Endothelial cell of umbilical vein (primary cell): ENCODE data around the gene SUPT3H. TPM values are rescaled to one million over a fixed set of nuclear protein-coding genes. Genes with fewer than 3 reads are reported as not detected.
A peak's percentile ranks its signal among the peaks of the same experiment; 100 is the strongest.

Experiments used
- BruUV-seq: library from RNA; stranded (reverse); fragments of 400-500 nt; replicated peaks from 2 replicates; lab custom pipeline; 2021; lab: Mats Ljungman, UMichigan
- CTCF ChIA-PET: fragments of 300-600, 350-600 bp; sonication (Branson Sonifier 250); formaldehyde crosslinking; loops from one replicate; lab custom pipeline; 2021; ENCODE audit warnings: antibody characterized with exemption, inconsistent platforms; lab: Charles Lee
- POLR2A ChIA-PET: fragments of 300-600, 350-600 bp; sonication (Branson Sonifier 250); formaldehyde crosslinking; loops from one replicate; lab custom pipeline; 2021; ENCODE audit warnings: antibody characterized with exemption, inconsistent platforms; lab: Charles Lee
- DNase-seq: peaks from one replicate; pipeline ENCODE4 v3.0.0-alpha.2; 2011; ENCODE audit warnings: low read depth, low spot score
- FAIRE-seq: peaks from 2 replicates; lab custom pipeline; 2011; peaks lifted over from hg19 to GRCh38; lab: Jason Lieb, UNC
- H2AFZ ChIP-seq: 2 replicates; pipeline ENCODE4 v1.6.0; 2012; ENCODE audit warnings: low read depth, low read length, control low read depth, inconsistent platforms
- H3K27ac ChIP-seq: 2 replicates; pipeline ENCODE4 v1.5.1; 2011; ENCODE audit warnings: low read depth, mild to moderate bottlenecking, control low read depth, low read length, moderate library complexity; ENCODE audit not compliant: insufficient read depth
- H3K27me3 ChIP-seq, 2 experiments: 2 replicates each; pipeline versions ENCODE4 v1.6.0 to v1.6.1; 2011; ENCODE audit warnings: low read length in 2 of 2, mixed read lengths in 1 of 2; ENCODE audit not compliant: control insufficient read depth in 2 of 2, insufficient read depth in 2 of 2
- H3K36me3 ChIP-seq, 2 experiments: 2 replicates in 1 of 2; 3 replicates in 1 of 2; pipeline ENCODE4 v1.5.1; 2011; ENCODE audit warnings: low read length in 2 of 2, mild to moderate bottlenecking in 1 of 2, moderate library complexity in 1 of 2; ENCODE audit not compliant: control insufficient read depth in 2 of 2, insufficient read depth in 2 of 2; ENCODE audit errors: extremely low read depth in 1 of 2
- H3K4me1 ChIP-seq: 3 replicates; pipeline ENCODE4 v1.5.1; 2011; ENCODE audit warnings: mild to moderate bottlenecking, low read length; ENCODE audit not compliant: control insufficient read depth, insufficient read depth; ENCODE audit errors: extremely low read depth
- H3K4me2 ChIP-seq: 2 replicates; pipeline ENCODE4 v1.6.1; 2011; ENCODE audit warnings: low read length, control low read depth, mixed read lengths; ENCODE audit not compliant: insufficient read depth
- H3K4me3 ChIP-seq, 3 experiments: fragments of 200-600 bp in 1 of 3; sonication (generic), shearing (Covaris generic) in 1 of 3; replicated peaks in 1 of 3; 2 replicates each; pipeline ENCODE4 v1.5.1; 2011 to 2016; ENCODE audit warnings: control low read depth in 3 of 3, low read length in 3 of 3, mild to moderate bottlenecking in 2 of 3, inconsistent platforms in 1 of 3, low read depth in 1 of 3, moderate library complexity in 1 of 3; ENCODE audit not compliant: insufficient read depth in 1 of 3
- H3K79me2 ChIP-seq: 2 replicates; pipeline ENCODE4 v1.6.0; 2012; ENCODE audit warnings: low read length, inconsistent platforms; ENCODE audit not compliant: control insufficient read depth, insufficient read depth
- H3K9ac ChIP-seq: replicated peaks from 2 replicates; pipeline ENCODE3; 2011; ENCODE audit warnings: low read length, control low read depth; ENCODE audit not compliant: insufficient read depth; ENCODE audit errors: extremely low read depth
- H3K9me1 ChIP-seq: replicated peaks from 3 replicates; pipeline ENCODE4 v1.6.0; 2011; ENCODE audit warnings: mild to moderate bottlenecking, low read length; ENCODE audit not compliant: control insufficient read depth, insufficient read depth; ENCODE audit errors: extremely low read depth
- H3K9me3 ChIP-seq: replicated peaks from 2 replicates; pipeline ENCODE4 v1.5.1; 2012; ENCODE audit warnings: low read length, inconsistent platforms; ENCODE audit not compliant: control insufficient read depth, insufficient read depth
- H4K20me1 ChIP-seq: replicated peaks from 2 replicates; pipeline ENCODE3; 2011; ENCODE audit warnings: mild to moderate bottlenecking, low read length; ENCODE audit not compliant: control insufficient read depth, insufficient read depth; ENCODE audit errors: extremely low read depth
- CTCF ChIP-seq, 2 donors: IDR thresholded peaks; 1 replicate in 1 of 2; 2 replicates in 1 of 2; pipeline ENCODE4 v1.5.1; 2011; ENCODE audit warnings: low read length in 2 of 2, mild to moderate bottlenecking in 2 of 2, moderate library complexity in 2 of 2, control low read depth in 1 of 2, inconsistent platforms in 1 of 2, low read depth in 1 of 2; ENCODE audit not compliant: insufficient read depth in 1 of 2; ENCODE audit errors: extremely low read depth in 1 of 2
- EZH2 ChIP-seq: IDR thresholded peaks from 2 replicates; pipeline ENCODE4 v1.6.1; 2012; ENCODE audit warnings: borderline replicate concordance, low read depth, mild to moderate bottlenecking, moderate library complexity, low read length, inconsistent platforms; ENCODE audit not compliant: severe bottlenecking
- FOS ChIP-seq: IDR thresholded peaks from 2 replicates; pipeline ENCODE4 v1.6.1; 2011; ENCODE audit warnings: mild to moderate bottlenecking, low read length, moderate library complexity, borderline replicate concordance; ENCODE audit not compliant: insufficient read depth
- GATA2 ChIP-seq: IDR thresholded peaks from 2 replicates; pipeline ENCODE4 v1.7.0; 2011; ENCODE audit warnings: low read depth, mild to moderate bottlenecking, moderate library complexity, mixed read lengths, low read length; ENCODE audit not compliant: insufficient read length, insufficient read depth
- JUN ChIP-seq: IDR thresholded peaks from 2 replicates; pipeline ENCODE4 v1.6.1; 2011; ENCODE audit warnings: borderline replicate concordance, low read depth; ENCODE audit not compliant: insufficient read length, insufficient read depth
- MYC ChIP-seq: IDR thresholded peaks from one replicate; pipeline ENCODE4 v1.6.1; 2011; ENCODE audit warnings: mild to moderate bottlenecking, low read depth, low read length
- POLR2A ChIP-seq: IDR thresholded peaks from 2 replicates; pipeline ENCODE4 v1.6.1; 2012; ENCODE audit warnings: low read depth, mild to moderate bottlenecking, control low read depth, low read length
- POLR2AphosphoS5 ChIP-seq: IDR thresholded peaks from 2 replicates; pipeline ENCODE4 v1.6.1; 2012; ENCODE audit warnings: low read depth, mild to moderate bottlenecking, control low read depth, low read length, moderate library complexity; ENCODE audit not compliant: insufficient read depth
- dilution Hi-C: fragments of 300-500 bp; cut with MboI; formaldehyde crosslinking; loops from one replicate; pipeline ENCODE4 v1.15.0; 2019; ENCODE audit warnings: low sequenced_read_pairs; ENCODE audit not compliant: extremely low pct_ligation_motif_present
- intact Hi-C: fragments of 100-400 bp; cut with micrococcal nuclease; formaldehyde crosslinking; loops from one replicate; pipeline ENCODE4 v1.10.0; 2022
- polyA plus RNA-seq, 4 experiments: library from polyadenylated mRNA; depleted of rRNA in 3 of 4; stranded (reverse) in 3 of 4; unstranded in 1 of 4; fragments of >200 nt; gene quantifications; 2 replicates each; pipeline versions ENCODE4 v1.2.1 to v1.2.3, GENCODE V29; 2011 to 2012; ENCODE audit warnings: missing spikeins in 1 of 4
- total RNA-seq: library from RNA; stranded (reverse); gene quantifications from 2 replicates; pipeline ENCODE4 v1.2.3, GENCODE V29; 2021
- TF ChIP-seq, protein P1 (sequence below): IDR thresholded peaks from 2 replicates; pipeline ENCODE4 v1.6.1; 2011; ENCODE audit not compliant: insufficient read depth, insufficient read length

The SUPT3H gene
- total and polyA plus RNA-seq, 2 donors (not counting 3 experiments of a cell fraction or from before 2014, with no cell fraction given) = 8.3 to 9.8 TPM

DNA sequence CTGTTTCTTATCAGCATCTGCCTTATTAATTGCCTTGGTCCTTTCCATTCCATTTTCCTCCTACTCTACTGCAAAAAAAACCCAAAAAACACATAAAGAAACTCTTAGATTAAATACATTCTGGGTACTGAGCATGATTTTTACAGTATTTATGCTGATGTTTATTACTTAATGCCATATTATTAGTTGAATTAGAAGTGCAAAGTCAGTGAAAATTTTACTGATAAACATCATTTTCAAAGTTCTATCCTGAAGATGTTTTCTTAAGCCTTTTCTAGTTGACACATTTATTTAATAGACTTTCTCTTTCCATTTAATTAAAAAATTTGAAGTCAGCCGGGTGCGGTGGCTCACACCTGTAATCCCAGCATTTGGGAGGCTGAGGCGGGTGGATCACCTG lies 285.6 kb downstream of the SUPT3H start:
- Histone ChIP-seq H3K4me2 (no peak overlapping the region), H4K20me1 (no peaks in the 10 kb centered on the region), H3K27ac (no peak overlapping the region), H3K27me3 (no peaks in the 10 kb centered on the region), H3K79me2 (no peaks in the 10 kb centered on the region), H3K9me3 (no peaks in the 10 kb centered on the region), H3K4me1 (no peaks in the 10 kb centered on the region), H2AFZ (no peak overlapping the region), H3K9me1 (no peaks in the 10 kb centered on the region), H3K36me3 (no peaks in the 10 kb centered on the region), H3K4me3 (no peak overlapping the region), H3K9ac (no peak overlapping the region)
- TF ChIP-seq GATA2 (no peak), CTCF (IDR thresholded peaks at IDR 0.05; ENCODE audit: extremely low read depth in 1 of 2, insufficient read depth in 1 of 2, low read depth in 1 of 2, low read length in 2 of 2) (no peak), MYC (no peak), EZH2 (no peak), POLR2AphosphoS5 (no peak), FOS (no peak), JUN (no peak), POLR2A (no peak)
- TF ChIP-seq, protein P1, sequence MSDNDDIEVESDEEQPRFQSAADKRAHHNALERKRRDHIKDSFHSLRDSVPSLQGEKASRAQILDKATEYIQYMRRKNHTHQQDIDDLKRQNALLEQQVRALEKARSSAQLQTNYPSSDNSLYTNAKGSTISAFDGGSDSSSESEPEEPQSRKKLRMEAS = no peak
- intact Hi-C loops = no loop called here
- dilution Hi-C loops = no loop called here
- ChIA-PET CTCF (no interaction called here), POLR2A (no interaction called here)
- FAIRE-seq = peak; percentile 24
- no TSS peak for BruUV-seq
- DNase-seq = no peak
